ENCODE results near the gene AK1. TPM values are rescaled to one million over a fixed set of nuclear protein-coding genes. Genes with fewer than 3 reads are reported as not detected.
A peak's percentile ranks its signal among the peaks of the same experiment; 100 is the strongest.

AK1 gene, protein sequence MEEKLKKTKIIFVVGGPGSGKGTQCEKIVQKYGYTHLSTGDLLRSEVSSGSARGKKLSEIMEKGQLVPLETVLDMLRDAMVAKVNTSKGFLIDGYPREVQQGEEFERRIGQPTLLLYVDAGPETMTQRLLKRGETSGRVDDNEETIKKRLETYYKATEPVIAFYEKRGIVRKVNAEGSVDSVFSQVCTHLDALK
- 10 to 100 TPM; 35.9 to 45.3 (median 43.0) TPM for polyA plus RNA-seq (ENCODE audit: insufficient read length in 4 of 4)

DNA sequence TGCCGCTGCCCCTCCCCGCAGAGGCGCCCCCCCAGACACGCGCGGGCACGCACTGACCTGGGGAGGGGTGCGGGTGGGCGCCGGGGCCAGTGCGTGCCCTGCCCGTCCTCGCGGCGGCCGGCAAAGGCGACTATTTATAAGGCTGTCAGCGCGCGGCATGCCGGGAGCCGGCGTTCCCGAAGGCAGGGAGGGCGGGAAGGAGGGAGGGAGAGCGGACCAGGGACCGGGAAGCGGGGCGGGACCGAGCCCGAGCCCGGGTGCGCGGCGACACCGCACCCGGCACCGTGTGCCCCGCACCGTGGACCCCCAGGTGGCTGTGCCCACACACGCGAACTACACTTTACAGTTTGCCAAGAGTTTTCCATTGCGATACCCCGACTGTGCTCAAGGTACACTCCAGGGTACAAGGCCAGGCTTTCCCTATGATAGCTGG, at the start of gene AK1:
AK1 (minus strand) TSS at position 110 of the 433 bp plus-strand sequence. CDS start 3,058 bp downstream, outside the sequence.
- DNase-seq (ENCODE audit: low read depth in 4 of 4, low spot score in 3 of 4), result no peak

DNA sequence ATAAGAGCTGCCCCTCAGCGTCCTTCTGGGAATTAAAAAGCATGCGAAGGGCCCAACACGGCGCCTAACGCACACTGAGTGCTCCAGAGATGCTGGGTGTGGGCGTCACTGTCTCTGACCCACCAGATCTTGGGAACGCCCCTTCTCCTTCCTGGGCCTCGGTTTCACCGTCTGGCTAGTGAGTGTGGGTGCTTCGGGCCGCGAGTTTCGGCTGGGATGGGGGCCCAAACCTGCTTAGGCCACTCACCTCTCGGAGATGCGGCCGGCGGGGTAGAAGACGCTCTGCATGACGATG, 49.4 kb upstream of the AK1 start:
- DNase-seq (ENCODE audit: low read depth in 4 of 4, low spot score in 3 of 4), result no peak

DNA sequence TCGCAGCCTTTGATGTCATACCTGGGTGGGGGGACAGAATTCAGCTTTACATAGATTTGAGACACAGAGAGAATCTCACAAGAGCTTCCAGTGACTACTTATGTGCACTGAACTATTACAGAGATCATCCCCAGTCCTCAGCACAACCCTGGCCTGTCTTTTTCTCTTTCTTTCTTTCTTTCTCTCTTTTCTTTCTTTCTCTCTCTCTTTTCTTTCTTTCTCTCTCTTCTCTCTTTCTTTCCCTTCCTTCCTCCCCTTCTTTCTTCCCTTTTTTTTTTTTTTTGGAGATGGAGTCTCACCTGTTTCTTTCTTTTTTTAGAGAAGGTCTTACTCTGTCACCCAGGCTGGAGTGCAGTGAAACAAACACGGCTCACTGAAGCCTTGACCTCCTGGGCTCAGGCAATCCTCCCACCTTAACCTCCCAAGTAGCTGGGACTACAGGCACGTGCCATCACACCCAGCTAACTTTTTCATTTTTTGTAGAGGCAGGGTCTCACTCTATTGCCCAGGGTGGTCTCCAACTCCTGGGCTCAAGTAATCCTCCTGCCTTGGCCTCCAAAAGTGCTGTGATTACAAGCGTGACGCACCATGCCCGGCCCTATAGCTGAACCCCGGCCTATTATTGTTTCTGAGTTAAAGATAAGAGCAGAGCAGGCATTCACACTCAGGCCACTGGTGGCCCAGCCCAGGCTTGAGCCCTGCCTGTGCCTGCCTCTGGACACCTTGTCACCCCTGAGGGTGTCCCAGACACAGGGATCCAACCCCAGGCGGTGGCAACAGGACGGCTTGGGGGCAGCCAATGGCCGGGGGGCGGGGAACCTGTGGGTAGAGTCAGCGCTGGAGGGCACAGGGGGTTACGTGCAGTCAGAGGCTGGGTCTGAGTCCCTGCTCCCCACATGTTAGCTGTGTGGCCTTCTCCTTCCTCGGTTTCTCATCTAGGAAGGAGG, 48.8 kb upstream of the AK1 start:
- no peak for DNase-seq (ENCODE audit: low read depth in 4 of 4, low spot score in 3 of 4)

DNA sequence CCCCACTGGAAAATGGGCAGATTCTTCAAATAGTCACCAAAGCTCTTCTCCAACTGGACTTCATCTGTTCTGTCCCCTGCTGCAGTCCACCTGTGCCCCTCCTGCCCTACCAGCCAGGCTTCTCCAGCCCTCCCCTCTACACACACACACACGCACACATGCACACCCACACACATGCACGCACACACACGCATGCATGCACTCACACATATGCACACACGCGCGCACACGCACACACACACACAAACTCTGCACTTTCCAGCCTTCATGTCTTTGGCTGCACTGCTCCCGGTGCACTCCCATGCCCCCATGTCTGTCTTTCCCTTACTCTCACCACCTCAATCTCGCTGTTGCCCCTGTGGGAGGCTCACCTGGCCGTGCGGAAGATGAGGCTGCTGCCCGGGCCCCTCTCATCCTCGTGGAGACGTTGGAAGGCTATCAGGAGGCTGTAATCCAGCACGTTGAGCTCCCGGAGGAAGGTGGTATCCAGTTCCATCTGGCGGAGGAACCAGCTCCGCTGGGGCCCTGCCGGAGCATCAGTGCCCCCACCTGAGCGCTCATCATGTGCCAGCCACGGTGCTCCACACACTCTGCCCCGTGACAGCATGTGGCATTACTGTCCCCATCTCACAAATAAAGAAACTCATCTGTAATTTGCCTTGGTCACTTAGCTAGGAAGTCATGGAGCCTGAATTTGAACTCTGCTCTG, 47.4 kb upstream of the AK1 start:
- DNase-seq (ENCODE audit: low read depth in 4 of 4, low spot score in 3 of 4), result no peak

DNA sequence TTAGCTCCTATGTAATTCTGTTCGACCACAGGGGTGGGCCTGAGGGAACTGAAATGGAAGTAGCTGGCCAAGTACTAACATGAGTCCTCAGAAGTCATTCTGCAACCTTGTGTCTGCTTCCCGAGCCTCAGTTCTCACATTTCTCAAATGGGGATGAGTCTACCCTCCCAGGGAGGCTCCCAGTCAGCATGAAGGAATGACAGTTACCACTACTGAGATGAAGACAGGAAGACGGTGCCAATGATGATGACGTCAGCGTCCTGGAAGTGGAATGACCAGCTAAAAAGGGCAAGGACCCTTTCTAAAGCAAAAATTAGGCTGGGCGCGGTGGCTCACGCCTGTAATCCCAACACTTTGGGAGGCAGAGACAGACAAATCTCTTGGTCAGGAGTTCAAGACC, 46.3 kb upstream of the AK1 start:
- DNase-seq (ENCODE audit: low read depth in 4 of 4, low spot score in 3 of 4), result no peak

DNA sequence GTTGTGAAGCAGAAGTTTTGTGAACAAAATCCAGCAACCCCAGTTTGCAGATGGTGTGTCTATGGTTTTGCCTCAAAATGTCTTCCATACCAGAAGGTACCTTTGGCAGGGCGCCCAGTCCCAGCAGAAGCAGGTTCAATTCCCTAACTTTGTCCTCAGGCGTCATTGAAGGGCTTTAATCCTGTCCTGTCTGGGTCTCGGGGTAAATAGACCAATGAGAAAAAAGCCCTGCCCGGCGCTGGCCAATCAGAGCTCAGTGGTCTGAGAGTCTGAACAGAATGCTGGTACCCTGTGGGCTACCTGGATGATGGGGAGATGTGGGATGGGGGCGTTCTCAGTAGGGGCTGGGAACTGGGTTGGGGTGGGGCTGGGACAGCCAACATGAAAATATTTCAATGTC, 45.6 kb upstream of the AK1 start:
- DNase-seq (ENCODE audit: low read depth in 4 of 4, low spot score in 3 of 4), result no peak

DNA sequence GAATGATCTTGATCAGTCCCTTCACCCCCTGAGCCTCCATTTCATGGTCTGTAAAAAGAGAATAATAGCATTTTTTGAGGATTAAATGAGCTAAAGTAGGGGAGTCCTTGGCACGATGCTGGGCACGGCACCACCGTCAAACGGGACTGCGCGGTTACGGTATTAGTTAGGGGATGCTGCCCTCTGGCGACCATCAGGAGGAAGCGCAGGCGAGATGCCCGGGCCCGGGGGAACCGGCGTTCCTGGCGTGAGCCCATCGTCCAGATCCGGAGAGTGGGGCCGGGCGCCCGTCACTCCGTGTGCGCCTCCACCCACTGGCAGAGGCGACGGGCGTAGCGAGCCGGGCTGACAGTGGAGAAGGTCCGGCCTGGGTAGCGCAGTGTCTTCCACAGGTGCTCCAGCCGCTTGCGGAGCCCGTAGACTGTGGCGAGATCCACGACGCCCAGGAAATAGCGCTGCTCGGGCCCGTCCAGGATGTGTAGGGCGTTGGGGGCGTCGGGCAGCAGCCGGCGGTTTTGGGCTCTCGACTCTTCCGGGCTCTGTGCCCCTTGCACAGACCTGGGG, 44.2 kb upstream of the AK1 start:
- DNase-seq (ENCODE audit: low read depth in 4 of 4, low spot score in 3 of 4), result no peak

DNA sequence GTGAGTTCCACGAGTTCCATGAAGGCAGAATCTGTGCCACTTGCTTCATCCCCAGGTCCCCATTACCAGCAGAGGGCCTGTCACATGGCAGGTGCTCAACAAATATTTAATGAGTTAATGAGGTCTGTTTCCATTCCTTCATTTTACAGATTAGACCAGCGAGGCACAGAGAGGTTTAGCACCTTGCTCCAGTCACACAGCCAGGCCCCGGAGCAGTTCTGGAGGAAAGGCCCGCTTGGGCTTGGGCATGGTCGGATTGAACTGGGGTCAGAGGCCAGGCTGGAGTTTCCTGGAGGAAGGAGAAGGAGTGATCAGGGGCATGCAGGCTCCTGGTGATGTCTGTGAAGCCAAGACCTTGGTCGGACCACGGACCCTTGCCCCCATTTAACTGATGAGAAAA, 43.3 kb upstream of the AK1 start:
- DNase-seq (ENCODE audit: low read depth in 4 of 4, low spot score in 3 of 4), result no peak

DNA sequence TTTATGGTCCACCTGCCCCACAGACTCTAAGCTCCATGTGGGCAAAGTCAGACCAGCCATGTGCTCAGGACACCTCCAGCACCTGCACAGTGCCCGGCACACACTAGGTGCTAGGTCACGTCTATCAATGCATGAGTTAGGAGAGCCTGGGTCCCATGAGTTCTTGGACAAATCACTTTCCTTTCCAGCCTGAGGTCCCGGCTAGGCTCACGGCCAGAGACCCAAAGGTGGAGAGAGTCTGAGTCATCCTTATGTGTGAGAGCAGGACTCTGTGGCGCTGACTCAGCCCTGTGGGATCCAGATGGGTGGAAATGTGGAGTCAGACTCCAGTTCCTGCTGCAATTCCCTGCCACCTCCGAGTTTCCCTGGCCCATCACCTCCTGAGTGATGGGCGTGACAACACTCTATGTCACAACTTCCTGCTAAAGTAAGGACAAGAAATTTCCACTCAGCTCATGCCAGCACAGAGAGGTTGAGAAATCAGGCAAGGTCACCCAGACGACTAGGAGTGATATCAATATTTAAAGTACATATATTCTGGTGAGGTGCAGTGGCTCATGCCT, 41.9 kb upstream of the AK1 start:
- DNase-seq (ENCODE audit: low read depth in 4 of 4, low spot score in 3 of 4), result no peak

DNA sequence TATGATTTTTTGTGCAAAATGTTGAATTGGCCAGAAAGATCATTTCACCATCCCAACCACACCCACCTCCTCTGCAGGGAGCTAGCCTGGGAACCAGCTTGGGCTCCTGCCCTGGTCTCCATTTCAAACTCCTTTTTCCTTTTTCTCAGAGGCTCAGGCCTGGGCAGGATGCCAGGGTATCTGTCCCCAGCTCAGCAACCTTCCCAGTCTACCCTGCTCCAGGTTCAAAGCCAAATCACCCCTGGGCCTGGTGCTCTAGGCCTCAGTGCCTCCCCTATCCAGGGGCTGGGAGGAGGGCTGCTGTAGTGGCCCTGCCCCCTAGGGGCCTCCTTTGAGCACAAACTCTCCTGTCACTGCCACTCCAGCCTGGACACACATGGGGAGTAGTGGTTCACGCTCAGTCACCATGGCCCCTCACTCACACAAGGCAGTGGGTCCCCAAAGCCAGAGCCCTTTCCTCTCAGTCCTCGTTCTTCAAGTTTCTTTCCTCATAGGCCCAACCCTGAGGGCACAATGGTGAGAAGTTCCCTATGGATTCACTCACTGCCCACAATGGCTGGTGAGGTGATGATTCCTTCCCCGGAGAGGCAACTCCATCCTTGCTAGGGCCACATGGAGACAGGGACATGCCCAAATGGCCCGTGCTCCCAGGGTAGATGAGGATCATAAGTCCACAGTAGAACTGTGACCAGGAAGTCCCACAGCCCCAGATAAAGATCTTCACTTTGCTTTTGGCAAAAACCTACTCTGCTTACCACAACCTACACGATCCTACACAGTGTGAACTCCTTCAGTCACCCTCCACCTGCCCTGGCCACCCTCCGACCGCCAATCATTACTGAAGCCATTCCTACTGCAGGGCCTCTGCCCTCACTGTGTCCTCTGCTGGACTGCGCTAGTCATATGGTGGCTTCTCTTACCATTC, 41.0 kb upstream of the AK1 start:
- no peak for DNase-seq (ENCODE audit: low read depth in 4 of 4, low spot score in 3 of 4)

DNA sequence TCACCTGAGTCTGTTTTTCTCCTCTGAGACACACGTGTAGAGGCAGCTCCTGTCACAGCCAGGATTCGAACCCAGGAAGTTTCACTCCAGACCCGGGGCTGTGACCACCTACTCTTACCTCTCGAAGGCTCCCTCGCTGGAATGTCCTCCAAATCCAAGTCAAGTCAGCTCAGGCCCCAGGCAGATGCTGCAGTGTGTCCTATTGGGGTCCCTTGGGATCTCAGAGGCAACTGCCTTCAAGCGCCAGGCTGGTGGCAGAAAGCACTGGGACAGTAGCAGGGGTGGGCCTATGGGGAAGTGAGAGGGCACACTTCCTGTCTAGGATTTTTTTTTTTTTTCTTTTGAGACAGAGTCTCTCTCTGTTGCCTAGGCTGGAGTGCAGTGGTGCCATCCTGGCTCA, 40.1 kb upstream of the AK1 start:
- DNase-seq (ENCODE audit: low read depth in 4 of 4, low spot score in 3 of 4), result no peak

DNA sequence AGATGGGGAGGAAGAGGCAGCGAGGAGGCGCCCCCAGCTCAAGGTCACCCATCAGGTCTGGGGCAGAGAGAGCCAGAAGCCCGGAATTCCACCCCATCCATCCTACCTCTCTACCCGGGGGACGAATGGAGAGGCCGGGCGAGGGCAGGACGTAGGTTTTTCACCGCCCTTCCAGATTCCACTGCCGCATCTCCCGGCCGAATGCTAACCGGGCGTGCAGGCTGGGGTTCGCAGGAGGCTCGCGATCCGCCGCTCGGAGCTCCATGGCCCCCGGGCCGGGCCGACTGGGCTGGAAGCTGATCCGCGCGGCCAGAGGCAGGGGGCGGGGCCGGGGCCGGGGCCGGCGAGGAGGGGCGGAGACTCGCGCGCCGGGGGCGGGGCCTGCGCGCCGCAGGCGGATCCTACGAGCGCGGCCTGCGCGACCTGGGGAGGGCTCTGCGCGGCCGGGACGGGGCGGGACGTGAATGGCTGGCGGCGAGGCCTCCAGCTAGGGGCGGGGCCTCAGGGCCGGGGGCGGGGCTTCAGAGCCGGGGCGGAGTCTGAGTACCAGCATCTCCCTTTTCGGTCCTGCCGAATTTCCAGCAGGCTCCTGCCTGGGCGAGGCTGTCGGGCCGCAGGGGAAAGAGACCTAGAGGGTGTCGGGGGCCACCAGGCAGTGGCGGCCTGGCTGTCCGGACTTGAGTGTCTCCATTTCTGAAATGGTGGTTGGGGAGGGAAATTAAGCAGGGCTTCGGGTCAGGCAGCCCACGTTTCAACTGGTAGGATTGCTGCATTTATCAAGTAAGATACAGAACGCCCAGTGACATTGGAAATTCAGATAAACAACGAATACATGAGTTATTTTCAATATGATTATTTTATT, 39.5 kb upstream of the AK1 start, which contains the start of gene ST6GALNAC4:
ST6GALNAC4 (minus strand) TSS at position 322 of the 862 bp plus-strand sequence. CDS start 622 bp downstream, outside the sequence.
- peak in 2 of 4 donors; percentile 66 to 82 for DNase-seq (ENCODE audit: low read depth in 4 of 4, low spot score in 3 of 4)

DNA sequence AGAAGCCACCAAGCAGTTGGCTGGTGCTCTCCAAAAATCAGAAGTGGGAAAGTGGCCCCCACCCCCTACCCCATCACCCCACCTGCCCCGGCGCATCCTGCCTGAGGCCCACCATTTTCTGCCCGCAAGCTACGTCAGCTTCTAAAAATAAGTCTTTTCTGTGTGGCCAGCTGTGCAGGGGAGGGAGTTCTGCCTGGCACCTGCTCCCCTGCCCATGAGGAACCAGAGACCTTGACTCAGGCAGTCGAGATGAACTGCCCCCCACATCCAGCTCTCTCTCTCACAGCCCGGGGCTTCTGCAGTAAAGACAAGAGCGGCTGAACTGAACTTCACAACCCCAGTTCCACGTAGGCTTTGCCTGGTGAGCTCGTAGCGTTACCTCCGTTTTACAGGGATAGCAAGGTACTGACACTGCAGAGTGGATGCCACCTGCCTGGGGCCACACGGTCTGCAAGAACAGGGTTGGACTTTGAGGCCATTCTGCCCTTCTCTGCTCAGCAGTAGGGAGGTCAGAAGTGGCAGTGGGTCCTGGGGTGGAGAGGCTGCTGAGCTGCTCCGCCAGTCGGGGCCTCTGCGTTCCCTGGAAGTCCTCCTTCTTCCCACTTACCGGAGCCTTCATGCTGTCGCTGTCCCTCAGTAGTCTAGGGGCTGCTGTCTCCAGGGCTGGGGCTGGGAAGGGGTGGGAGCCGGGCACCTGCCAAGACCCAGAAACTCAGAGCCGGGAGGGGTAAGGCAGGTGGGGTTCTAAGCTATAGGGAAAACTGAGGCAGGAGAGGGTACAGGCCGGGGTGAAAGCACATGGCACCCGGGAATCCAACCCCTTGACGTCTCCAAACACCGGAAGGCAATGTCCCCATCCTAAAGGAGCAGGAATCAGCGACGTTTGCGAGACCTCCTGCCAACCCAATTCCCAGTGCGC, 38.6 kb upstream of the AK1 start:
- DNase-seq (ENCODE audit: low read depth in 4 of 4, low spot score in 3 of 4), result no peak

DNA sequence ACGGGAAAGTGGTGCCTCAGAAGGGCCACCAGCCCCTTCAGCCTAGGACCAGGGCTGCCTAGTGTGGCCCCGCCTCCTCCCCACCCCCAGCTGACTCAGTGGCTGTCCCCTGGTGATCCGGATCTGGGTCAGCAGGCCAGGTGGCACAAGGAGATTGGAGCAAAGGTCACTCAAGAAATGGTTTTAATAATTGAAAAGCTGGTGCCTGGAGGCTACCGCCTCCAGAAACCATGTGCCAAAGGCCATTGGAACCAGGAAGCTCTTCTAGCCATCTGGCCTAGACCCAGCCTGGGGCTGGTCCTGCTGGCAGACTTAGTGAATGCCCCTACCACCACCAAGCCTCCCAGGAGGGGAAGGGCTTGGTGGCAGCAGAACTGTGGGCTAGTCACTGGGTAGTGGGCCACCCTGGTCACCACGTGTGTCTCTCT, 37.9 kb upstream of the AK1 start:
- DNase-seq (ENCODE audit: low read depth in 4 of 4, low spot score in 3 of 4), result no peak

DNA sequence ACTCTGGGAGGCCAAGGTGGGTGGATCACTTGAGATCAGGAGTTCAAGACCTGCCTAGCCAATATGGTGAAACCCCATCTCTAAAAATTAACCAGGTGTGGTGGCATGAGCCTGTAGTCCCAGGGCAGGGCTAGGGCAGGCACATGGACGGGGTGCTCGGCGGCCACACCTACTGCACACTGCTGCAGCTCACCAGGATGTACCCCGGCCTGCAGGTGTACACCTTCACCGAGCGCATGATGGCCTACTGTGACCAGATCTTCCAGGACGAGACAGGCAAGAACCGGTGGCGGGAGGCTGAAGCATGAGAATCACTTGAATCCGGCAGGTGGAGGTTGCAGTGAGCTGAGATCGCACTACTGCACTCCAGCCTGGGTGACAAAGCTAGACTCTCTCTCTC, 36.2 kb upstream of the AK1 start:
- DNase-seq (ENCODE audit: low read depth in 4 of 4, low spot score in 3 of 4), result no peak

DNA sequence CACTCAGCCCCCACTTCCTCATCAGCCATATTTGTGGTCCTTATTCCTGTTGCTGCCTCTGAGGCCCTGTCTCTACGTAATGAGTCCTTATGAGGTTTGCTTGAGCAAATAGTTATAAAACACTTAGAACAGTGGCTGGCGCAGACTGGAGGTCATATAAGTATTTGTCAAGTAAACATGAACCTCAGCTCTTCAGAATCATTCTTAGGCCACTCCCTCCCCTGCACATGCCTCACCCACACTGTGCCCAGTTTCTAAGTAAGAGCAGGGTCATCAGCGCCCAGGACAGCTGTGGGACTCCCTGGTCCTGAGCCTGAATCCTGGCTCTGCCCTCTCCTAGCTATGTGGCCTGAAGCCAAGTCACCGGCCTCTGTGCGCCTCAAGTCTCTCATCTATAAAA, 35.4 kb upstream of the AK1 start:
- DNase-seq (ENCODE audit: low read depth in 4 of 4, low spot score in 3 of 4), result no peak

DNA sequence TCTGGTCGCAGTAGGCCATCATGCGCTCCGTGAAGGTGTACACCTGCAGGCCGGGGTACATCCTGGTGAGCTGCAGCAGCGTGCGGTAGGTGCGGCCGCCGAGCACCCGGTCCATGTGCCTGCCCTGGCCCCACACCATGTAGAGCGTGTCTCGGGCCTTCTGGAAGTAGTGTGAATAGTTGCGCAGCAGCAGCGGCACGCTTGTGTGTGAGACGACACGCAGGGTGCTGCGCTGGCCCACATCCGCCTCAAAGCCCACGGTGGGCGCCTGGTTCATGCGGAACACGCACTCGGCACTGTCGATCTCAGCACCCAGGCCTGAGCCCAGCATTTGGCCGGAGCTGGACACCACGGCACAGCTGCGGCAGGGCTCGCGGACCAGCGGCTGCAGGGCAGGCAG, 34.8 kb upstream of the AK1 start:
- no peak for DNase-seq (ENCODE audit: low read depth in 4 of 4, low spot score in 3 of 4)
